Fibroblast of gingiva (primary cell): ENCODE results near the gene RALGPS1.

Experiments
- DNase-seq: peaks from one replicate; pipeline ENCODE4 v3.0.0-alpha.2; 2011; ENCODE audit warnings: low read depth

Gene RALGPS1

GRCh38 chr9:127256324-127256723, 341.7 kb downstream of the RALGPS1 start:
- no peak for DNase-seq

DNA sequence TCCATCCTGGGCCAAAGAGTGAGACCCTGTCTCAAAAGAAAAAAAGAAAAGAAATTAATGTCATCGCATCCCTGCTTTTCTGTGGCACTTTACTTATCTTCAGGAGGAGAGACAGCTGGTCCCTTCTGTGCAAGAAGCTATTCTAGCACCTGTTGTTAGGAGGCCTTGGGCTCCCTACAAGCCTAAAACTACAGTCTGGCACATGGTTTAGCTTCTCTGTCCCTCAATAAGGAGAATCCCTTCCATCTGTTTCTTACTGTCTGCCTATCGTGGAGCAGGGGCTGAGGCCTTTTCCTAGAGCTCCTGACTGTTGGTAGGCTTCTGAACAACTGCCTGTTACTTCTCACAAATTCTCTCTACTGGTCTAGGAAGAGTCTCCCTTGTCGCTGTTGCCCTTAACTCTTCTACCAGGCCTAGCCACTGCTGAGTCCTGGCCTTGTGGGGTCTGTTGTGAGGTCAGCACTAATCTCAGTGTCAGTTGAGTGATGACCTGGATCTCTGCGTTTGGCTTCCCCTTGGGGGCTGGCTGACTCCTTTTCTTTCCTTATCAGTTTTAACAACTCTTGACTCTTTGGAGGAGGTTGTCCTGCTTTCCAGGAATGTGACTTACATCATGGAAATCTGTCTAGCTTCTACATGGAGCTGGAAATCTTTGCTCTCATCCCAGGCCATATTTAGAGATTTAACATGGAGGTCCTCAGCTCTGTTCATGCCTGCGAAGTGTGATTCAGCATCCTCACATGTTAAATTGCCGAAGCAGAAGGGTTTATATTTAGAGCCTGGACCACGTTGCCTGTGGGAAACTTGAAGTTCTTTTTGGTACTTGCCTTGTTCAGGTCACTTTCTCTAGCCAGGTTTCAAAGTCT, 344.3 kb downstream of the RALGPS1 start:
- no peak for DNase-seq

GRCh38 chr9:127262602-127263001, 348.0 kb downstream of the RALGPS1 start:
- no peak for DNase-seq

DNA sequence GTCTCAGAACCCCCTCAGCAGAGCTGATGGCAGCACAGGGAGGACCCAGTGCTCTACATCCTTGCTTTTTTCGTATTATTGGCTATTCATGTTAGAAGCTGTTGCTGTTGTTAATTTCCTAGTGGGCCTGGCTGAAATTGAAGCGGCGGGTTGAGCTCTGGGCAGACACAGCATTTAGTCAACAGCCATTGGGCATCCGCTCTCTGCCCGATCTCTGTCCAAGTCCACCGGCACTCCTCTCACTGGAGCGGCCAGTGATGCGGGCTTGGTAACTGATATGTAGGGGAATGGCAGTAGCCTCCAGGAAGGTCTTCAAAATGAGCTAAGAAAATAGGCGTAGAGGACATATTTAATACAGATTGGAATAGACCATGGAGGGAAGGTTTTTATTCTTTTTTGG, 348.7 kb downstream of the RALGPS1 start:
- DNase-seq = no peak

DNA sequence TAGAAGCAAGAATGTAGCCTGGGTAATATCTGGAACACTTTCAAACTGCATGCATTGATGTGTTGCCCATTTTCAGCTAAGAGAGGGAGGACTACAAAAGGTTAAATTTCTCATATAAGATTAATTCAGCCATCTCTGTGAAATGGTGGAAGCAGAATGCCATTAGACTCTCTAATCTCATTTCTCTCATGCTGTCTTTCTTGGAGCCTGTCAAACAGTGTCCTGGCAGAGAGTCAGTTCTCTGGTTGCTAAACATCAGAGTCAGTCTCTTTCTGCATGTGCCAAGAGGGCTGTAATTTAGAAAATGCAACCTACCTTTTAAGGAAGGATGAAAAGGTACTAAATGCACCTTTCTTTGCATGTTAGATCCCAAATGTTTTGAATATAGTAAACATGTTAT, 349.1 kb downstream of the RALGPS1 start:
- DNase-seq = peak; percentile 19

GRCh38 chr9:127264462-127265219, 350.1 kb downstream of the RALGPS1 start, which contains the start of gene GARNL3:
TSS of gene GARNL3 (plus strand) at chr9:127264774. CDS start at chr9:127264878, 104 bp downstream.
- no peak for DNase-seq

- no peak for DNase-seq
Observed at GRCh38 chr9:127267793-127268525, 353.4 kb downstream of the RALGPS1 start.

DNA sequence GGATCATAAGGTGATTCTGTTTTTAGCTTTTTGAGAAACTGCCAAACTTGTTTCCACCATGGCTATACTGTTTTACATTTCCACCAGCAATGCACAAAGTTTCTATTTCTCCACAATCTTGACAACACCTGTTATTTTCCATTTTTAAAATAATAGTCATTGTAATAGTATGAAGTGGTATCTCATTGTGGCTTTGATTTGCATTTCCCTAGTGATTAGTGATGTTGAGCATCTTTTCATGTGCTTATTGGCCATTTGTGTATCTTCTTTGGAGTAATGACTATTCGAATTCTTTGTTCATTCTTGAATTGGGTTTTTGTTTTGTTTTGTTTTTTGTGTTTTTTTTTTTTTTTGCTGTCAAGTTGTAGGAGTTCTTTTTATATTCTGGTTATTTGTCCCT, 354.9 kb downstream of the RALGPS1 start:
- DNase-seq = no peak
